ENCODE results near the gene NME7.
"Not testable (repeated sequence)": the region's sequence is repeated elsewhere in the genome, so short reads cannot be mapped to it uniquely, and the experiment has no call there.

The NME7 gene

DNA sequence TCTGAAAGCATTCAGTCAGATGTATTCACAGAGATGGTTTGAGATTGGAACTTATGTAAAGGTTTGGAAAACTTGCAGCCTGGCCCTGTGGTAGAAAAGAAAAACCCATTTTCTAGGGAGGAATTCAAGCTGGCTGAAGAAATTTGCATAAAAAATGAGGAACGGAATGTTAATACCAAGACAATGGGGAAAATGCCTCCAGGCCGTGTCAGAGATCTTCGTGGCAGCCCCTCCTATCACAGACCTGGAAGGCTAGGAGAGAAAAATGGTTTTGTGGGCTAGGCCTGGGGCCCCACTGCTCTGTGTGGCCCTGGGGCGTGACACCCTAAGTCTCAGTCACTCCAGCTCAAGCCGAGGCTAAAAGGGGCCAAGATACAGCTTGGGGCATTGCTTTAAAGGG is 26.7 kb downstream of the NME7 start:
- DNase-seq, result no peak

DNA sequence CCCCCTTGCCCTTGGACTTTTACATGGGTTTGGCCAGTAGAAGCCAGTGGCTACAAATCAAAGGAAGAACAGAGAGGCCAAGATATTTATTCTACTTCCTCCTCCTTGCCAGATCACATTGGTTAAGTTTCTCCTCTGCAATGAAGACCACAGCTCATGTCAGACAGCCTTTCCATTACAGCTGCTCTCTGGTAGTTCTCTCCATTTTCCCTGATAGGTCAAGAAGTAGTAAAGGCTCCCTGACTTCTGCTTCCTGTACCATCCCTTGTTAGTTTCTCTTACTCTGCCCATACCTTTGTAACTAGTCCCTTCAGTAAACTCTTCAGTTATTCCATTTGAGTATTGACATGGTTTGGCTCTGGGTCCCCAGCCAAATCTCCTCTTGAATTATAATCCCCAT is 27.8 kb downstream of the NME7 start:
- DNase-seq, result no peak

DNA sequence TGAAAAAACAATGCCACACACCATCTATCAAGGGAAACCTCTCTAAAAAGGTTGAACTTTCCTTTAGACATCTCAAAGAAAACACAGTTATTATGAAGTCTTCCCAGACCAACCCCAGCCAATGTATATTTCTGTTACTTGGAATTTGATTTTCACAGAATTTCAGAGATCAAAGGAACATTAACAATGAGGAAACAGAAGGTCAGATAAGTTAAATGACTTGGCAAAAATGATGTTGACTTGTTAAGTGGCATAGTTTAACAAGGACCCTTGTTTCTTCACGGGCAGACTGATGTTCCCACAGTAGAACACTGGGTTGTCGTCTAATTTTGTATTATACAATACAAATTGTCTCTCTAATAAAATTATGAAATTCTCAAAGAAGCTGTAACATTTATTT is 29.0 kb downstream of the NME7 start:
- DNase-seq, result no peak

DNA sequence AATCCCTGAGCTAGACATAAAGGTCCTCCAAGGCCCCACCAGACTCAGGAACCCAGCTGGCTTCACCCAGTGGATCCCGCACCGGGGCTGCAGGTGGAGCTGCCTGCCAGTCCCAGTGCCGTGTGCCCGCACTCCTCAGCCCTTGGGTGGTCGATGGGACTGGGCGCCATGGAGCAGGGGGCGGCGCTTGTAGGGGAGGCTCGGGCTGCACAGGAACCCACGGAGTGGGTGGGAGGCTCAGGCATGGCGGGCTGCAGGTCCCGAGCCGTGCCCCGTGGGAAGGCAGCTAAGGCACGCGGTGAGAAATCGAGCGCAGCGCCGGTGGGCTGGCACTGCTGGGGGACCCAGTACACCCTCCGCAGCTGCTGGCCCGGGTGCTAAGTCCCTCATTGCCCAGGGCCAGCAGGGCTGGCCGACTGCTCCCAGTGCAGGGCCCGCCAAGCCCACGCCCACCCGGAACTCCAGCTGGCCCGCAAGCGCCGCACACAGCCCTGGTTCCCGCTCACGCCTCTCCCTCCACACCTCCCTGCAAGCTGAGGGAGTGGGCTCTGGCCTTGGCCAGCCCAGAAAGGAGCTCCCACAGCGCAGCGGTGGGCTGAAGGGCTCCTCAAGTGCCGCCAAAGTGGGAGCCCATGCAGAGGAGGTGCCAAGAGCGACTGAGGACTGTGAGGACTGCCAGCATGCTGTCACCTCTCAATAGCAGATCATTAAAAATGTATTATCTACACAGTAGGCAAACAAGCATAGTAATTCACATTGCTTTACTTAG is 30.5 kb downstream of the NME7 start:
- DNase-seq, result not testable (repeated sequence)

DNA sequence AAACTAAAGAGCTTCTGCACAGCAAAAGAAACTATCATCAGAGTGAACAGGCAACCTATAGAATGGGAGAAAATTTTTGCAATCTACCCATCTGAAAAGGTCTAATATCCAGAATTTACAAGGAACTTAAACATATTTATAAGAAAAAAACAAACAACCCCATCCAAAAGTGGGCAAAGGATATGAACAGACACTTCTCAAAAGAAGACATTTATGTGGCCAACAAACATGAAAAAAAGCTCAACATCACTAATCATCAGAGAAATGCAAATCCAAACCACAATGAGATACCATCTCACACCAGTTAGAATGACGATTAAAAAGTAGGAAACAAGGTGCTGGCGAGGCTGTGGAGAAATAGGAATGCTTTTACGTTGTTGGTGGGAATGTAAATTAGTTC is 32.9 kb downstream of the NME7 start:
- not testable (repeated sequence) for DNase-seq

DNA sequence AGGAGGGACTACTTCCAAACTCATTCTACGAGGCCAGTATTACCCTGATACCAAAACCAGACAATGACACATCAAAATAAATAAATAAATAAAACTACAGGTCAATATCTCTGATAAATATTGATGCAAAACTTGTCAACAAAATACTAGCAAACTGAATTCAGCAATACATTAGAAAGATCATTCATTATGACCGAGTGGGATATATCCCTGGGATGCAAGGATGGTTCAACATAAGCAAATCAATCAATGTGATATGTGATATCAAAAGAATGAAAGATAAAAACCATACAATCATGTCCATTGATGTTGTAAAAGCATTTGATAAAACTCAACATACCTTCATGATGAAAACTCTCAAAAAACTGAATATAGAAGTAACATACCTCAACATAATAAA is 36.7 kb downstream of the NME7 start:
- no peak for DNase-seq

DNA sequence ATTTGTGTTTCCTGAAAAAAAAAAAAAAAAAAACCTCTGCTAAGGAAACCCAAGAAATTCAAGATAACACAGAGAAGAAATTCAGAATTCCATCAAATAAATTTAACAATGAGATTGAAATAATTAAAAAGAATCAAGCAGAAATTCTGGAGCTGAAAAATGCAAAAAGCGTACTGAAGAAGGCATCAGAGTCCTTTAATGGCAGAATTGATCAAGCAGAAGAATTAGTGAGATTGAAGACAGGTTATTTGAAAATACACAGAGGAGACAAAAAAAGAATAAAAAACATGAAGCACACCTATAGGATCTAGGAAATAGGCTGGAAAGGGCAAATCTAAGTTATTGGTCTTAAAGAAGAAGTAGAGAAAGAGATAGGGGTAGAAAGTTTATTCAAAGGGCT is 38.2 kb downstream of the NME7 start:
- DNase-seq, result no peak

DNA sequence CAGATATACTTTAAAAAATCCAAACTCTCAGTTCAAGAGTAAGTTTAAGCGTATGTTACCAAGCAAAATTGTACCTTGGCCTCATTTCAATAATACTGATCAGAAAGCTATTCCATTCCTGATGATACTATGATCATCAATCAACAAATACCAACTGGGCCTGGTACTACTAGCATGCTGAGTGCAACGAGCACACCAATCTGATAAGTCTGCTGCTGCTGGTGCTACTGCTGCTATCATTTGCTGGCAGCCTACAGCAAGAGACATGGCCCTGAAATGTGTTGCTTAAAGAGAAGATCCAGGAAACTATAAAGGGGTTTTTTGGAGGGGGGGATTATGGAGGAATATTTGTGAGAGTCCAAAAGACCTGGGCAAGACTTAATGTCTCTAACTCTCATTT is 39.7 kb downstream of the NME7 start:
- DNase-seq, result no peak

DNA sequence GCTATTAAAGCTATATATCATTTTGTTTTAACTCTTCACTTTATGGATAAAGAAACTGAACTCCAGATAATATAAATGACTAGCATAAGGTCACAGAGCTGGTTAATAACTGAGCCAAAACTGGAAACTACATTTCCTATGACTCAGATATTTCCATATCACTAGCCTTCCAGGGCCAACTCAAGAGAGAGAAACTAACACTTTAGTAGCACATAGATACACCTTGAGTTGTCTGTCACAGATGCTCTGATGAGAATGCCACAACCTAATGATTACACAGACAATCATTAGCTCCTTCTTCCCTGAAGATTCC is 40.7 kb downstream of the NME7 start:
- DNase-seq, result no peak

DNA sequence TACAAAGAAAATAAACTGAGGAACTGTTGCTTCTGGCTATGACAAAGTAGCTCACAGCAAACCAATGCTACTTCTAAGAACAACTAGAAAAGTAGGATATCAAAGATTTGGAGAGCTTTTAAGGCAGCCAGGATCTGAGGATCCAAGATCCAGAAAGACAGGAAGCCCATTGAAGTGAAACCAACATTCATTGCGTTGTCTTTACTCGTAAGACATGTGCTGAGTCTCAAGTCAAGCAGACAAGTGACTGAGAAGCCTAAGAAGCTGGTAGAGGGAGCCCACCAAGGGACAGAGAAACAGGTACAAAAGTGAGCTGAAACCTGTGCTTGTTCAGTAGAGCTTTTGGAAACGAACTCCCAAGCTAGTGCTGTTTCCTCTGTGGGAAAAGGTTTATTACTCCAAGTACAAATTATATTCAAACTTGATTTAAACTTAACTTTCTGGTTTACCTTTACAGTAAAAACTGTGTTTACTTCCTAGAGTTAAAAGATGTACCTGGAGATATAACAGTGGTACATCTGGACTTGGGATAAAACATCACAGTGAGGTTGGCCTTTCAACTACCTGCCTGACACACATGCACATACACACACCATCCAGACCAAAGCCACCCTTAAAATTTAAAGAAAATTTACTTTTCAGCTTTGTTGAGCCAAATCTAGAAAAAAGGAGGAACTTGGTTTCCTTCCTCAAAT is 41.2 kb downstream of the NME7 start:
- DNase-seq, result no peak

DNA sequence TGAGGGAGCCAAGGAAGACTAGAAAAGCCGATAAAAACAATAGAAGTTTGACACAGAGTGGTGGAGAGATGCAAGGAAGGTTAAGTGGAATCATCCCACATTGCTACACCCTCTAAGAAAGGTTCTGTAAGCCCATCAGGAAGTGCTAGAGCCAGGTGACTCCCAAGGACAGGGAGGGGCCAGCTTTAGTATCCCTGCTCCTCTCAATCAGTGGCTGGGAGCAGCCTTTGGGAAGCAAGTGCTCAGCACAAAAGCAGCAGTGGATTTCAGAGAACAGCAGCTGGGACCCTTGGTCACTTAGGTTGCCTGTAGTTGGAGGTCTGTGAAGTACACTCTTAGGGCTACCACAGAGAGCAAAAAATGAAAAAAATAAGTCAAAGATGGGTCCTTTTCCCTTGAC is 42.5 kb downstream of the NME7 start:
- DNase-seq, result no peak

DNA sequence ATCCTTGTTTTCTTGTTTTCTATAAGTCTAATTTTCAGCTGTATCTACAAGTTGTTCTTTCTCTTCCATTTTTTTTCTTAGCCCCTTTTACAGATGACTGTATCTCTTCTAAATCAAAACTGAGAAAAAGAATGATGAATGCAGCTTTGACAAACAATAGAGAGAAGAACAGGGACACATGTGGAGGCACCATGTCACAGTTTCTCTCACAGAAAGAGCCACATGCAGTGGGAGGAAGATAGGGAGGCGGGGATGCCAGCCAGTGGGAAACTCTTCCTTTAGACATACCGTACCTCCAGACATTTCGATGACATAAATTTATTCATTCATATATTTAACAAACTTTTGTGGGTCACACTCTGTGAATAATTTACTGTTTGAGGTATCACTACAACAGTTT is 45.5 kb downstream of the NME7 start:
- DNase-seq, result no peak

DNA sequence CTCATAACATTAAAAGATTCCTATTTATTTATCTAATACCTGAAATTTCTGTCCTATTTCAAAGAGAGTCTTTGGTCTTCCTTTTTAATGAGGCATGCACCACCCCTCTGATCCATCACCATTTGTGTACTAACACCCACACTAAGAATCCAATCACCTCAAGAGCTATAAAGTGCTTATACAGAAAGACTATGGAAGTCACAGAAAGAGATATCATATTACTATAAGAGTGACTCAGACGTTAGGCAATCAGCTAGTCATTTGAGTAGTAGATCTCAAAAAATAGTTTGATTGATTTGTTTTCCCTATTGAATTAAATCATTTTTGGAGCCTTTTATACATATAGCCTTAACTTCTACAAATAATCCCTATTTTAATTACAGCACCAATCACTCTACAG is 46.1 kb downstream of the NME7 start:
- no peak for DNase-seq

DNA sequence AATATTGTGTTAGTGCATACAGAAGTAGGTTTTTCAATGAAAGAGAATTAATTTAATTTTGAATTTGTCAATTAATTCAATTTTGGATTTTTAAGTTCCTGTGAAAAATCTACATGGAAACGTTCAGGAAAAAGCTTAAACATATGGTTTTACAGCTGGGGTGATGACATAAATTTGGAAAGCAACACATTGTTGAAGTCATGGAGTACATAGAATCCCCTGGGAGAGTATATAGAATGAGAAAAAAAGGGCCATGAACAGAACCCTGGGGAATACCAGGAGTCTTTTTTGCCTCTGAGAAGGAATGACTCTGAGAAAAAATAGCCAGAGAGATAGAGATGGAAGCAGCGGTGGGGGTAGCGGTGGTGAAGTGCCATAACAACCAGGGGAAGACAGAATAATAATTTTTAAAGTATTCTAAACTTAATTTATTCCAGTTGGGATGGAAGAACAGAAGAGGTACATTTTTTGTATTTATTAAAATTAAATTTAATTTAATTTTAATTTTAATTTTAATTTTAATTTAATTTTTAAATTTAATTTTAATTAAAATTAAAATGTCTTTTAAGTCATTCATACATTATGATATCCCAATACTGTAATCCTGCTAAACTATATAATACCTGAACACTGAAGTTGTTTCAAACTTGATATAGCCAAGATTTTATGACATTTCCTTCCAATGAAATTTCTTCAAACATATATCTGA is 48.9 kb downstream of the NME7 start:
- DNase-seq, result no peak

DNA sequence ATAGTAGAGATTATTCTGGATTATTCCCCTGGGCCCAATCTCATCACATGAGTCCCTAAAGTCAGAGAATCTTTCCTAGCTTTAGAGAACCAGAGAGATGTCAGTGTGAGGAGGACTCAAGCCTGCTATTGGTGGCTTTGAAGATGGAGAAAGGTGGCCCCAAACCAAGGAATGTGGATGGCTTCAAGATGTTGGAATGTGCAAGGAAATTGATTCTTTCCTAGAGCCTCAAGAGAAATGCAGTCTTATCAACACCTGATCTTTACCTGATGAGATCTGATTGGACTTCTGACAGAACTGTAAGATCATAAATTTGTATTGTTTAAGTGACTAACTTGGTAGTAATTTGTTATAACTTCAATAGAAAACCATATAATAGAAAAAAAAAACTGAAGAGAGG is 51.0 kb downstream of the NME7 start:
- DNase-seq, result no peak

DNA sequence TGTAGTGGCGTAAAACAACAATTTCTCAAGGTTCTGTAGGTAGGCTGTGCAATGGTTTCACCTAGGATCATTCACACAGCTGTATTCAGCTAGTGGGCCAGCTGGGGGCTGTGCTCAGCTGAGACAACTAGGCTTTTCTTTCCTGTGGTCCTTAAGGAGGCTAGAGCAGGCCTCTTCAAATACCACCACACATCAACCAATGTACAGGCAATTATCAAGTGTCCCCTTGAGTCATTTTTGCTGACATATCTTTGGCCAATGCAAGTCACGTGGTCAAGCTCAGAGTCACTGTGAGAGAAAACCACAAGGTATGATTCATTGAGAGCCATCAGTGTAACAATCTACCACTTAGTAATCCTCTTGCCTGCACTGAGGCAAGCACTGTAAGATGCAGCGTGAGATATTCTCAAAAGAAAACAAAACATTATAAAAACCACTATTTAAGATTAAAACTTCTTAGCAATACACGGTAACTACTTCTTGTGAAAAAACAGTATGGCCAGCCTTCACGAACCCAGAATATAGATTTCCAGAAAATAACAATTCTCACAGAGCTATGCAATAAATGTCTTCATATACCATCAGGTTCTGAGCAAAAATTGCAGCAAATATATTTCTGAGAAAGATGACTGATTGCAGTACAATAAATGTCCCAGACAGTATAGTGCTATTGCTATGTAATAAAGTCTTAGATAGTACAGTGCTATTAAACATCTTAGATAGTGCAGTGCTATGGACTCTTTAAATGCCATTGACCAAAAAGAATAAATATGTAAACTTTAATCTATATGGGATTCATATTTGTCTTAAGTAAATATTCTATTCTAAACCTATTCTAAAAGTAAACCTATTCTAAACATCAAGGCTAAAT is 55.3 kb downstream of the NME7 start:
- peak; percentile 12 for DNase-seq

DNA sequence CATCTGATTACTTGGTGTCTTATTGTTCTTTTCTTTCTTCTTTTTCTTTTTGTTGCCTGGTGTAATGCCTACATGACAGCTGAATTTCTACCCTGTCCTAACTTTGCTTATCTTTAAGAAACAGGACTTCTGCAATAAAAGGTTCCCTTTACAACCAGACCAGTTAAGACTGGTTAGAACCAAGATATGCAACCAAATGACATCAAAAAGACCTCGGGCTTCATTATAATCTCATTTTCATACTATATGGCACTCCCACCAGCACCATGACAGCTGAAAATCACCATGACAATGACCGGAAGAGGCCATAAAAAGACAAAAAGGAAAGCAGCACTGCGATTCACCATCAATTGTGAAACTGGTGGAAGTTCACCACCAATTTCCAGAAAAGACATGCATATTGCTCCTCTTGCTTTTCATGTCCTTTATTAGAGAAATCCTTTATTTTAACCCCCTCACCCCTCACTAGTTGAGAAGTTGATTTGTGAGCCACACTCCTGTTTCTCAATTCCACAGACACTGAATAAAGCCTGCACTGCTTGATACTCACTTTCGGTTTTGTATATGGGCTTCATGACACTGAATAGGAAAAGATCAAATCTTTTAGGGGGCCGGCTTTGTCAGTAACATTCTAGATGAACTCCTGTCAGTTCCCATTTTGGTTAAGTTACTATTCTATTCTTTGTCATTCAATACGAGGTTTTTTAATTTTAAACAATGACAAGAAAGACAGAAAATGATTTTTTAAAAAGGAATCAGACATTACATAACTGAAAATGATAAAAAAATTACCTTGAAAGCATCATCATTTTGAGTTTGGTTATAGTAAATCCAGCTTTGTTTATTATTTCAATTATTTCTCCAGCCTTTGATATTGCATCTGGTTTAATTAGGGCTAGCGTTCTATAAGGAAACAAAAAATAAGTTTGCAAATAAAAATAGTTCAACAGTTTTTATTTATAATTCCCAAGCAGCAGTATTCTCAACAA is 58.1 kb downstream of the NME7 start:
- DNase-seq, result no peak

DNA sequence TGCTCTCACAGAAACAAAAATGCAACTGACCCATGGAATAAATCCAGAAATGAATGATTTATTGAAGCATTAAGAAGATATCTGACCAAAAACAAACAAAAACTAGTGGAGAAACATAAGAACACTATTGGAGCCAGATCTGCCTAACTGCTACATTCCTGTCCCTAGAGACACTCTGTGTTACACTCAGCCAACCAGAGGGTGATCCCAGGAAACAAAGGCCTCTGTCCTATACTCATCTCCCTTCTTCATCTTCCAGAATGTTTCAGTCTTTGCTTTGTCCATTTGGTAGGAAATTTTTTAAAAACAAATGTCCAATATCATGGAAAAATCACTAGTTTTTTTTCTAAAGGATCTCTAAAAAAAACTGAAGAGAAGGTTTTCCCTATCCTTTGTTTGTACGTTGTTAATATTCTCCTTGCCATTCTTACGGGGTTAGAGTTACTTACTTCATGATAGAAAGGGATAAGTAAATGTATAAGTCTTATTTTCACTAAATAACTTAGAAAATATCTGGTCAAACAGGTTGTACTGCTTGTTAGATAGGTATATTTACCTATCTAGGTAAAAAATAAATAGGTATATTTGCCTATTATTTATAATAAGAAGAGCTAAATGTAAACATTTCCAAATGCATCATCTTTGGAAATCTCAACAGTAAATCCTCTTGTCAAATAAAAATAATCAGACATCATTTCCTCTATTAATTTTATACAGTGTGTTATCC is 59.1 kb downstream of the NME7 start:
- DNase-seq, result no peak

DNA sequence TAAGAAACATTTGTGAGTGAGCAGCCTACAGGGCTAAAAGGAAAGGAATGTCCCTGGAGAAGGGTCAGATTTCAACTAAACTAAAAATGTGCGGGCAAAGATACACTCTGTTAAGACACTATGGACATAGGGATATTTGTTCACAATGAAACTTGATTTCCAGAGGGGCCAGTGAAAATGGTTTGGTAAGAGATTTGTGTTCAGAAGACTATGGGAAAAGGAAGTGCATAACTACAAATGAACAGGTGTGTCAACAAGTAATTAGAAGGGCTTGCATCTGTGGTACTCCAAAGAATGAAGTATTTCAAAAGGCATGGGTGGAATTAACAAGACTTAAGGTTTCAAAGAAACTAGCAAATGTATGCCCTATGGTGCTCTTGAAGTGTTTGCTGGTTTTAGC is 60.4 kb downstream of the NME7 start:
- no peak for DNase-seq

DNA sequence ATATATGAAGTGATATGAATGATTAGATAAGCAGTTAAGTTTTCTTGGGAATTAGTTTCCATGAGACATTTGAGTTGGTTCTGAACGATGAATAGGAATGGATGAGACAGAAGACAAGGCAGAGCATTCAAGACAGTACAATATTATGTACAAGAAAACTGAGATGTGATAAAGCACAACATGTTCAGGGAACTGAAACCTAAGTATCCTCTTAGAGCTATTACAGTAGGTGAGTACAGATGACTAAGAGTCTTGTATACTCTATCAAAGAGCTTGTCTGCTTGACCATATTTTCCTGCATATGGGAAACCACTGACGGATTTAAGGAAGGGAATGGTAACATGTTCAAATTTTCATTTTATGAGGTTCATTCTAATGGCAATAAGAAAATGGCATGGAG is 61.6 kb downstream of the NME7 start:
- no peak for DNase-seq

DNA sequence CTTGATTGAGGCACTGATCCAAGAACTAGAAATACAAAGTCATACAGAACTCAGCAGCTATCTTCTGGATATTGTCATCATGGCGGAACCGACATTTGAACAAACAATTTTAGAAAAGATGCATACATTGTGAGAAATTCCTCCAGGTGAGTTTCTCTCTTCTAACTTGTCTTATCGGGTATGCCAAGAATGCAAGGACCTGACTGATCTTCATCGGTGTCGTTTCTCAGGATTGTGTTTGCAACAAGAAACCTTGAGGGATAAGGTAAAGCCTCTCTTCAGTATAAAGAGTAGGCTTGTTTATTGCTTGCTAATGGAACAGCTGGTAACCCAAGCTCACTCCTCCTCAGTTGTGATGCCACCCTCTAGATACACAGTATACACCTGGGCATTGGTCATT is 62.2 kb downstream of the NME7 start:
- no peak for DNase-seq
